HG03469 (cell line): ENCODE results near the gene PLA2G1B.

Experiments used
- ATAC-seq: cut with Tn5 transposase; IDR thresholded peaks from one replicate; pipeline ENCODE4 v1.9.1; 2021; ENCODE audit warnings: mild to moderate bottlenecking, moderate library complexity, moderate number of reproducible peaks; ENCODE audit not compliant: unreplicated experiment

Gene PLA2G1B

GRCh38 chr12:120327593-120327992 is at the start of gene PLA2G1B:
Gene PLA2G1B (minus strand): TSS chr12:120327779. CDS start chr12:120327753, 26 bp downstream.
- ATAC-seq, result no peak

GRCh38 chr12:120376934-120377572 is 49.5 kb upstream of the PLA2G1B start:
- no peak for ATAC-seq

GRCh38 chr12:120376416-120376815 is 48.8 kb upstream of the PLA2G1B start:
- ATAC-seq, result no peak

GRCh38 chr12:120376009-120376408 is 48.4 kb upstream of the PLA2G1B start:
- no peak for ATAC-seq

GRCh38 chr12:120373683-120374082 is 46.1 kb upstream of the PLA2G1B start:
- no peak for ATAC-seq

- ATAC-seq, result no peak
Observed at GRCh38 chr12:120370343-120371243, 43.0 kb upstream of the PLA2G1B start.

GRCh38 chr12:120369603-120370342 is 42.2 kb upstream of the PLA2G1B start:
- no peak for ATAC-seq

- no peak for ATAC-seq
Observed at GRCh38 chr12:120368789-120369602, 41.4 kb upstream of the PLA2G1B start, which contains the start of gene MSI1. Gene MSI1 (minus strand): TSS chr12:120369164. CDS start chr12:120369091, 73 bp downstream.

GRCh38 chr12:120367924-120368788 is 40.6 kb upstream of the PLA2G1B start:
- no peak for ATAC-seq

- no peak for ATAC-seq
Observed at GRCh38 chr12:120367233-120367923, 39.8 kb upstream of the PLA2G1B start.

- ATAC-seq, result no peak
Observed at GRCh38 chr12:120366845-120367232, 39.3 kb upstream of the PLA2G1B start.

GRCh38 chr12:120366341-120366705 is 38.7 kb upstream of the PLA2G1B start:
- ATAC-seq, result no peak

GRCh38 chr12:120365675-120366340 is 38.2 kb upstream of the PLA2G1B start:
- no peak for ATAC-seq

GRCh38 chr12:120364487-120364886 is 36.9 kb upstream of the PLA2G1B start:
- no peak for ATAC-seq

GRCh38 chr12:120363274-120363855 is 35.8 kb upstream of the PLA2G1B start:
- no peak for ATAC-seq

GRCh38 chr12:120362516-120363273 is 35.1 kb upstream of the PLA2G1B start:
- no peak for ATAC-seq

- no peak for ATAC-seq
Observed at GRCh38 chr12:120361506-120362208, 34.1 kb upstream of the PLA2G1B start.
